ENCODE data around the gene LRRC56.
"Not testable (repeated sequence)": the region's sequence is repeated elsewhere in the genome, so short reads cannot be mapped to it uniquely, and the experiment has no call there.

DNA sequence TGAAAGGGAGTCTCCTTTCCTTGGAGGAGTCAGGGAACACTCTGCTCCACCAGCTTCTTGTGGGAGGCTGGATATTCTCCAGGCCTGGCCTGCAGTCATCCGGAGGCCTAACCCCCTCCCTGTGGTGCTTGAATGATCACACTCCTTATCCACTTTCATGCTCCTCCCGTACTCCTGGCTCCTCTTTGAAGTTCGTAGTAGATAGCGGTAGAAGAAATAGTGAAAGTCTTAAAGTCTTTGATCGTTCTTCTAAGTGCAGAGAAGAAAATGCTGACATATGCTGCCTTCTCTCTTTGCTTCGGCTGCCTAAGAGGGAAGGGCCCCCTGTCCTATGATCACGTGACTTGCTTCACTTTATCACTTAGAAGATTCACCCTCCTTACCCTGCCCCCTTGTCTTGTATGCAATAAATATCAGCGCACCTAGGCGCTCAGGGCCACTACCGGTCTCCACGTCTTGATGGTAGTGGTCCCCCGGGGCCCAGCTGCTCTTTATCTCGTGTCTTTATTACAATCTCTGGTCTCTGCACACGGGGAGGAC is 36.8 kb downstream of the LRRC56 start:
- TF ChIP-seq CTCF, POLR2A (IDR thresholded peaks at IDR 0.05): not testable (repeated sequence)

Measured in lower leg skin (tissue), 3 donors.